ENCODE data around the gene KCNMA1.

Gene KCNMA1

DNA sequence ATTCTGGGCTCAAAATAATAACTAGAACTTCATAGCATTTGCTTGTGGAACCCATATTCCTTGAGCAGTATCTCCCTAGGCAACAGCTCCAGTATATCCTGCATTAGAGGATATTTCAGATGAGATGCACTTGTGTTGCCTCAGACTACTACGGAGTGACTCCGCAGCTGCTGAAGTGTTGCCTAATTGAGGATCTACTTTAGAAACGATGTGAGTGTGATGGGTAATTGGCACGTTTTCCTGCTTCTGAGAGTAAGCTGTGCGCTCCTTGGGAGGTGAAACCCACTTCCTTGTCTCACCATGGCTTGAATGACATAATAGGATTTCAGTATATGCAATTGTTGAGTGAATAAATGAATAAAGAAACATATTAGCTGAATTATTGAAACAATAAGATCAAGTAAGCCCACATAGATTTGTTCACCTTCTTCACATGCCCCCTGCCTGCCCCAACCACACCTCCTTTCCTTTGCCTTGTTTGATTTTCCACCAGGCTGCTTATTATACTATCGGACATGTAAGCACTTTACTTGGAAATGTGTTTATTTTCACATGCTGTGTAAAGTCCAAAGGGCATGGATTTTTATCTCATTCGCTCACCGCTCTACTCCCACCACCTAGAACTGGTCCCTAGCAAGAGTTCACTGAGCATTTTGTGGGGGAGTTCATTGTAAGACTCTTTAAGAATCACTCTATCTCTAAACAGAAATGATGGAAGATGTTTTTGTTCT, 303.8 kb downstream of the KCNMA1 start:
- DNase-seq (ENCODE audit: low read depth in 2 of 2), result no peak

DNA sequence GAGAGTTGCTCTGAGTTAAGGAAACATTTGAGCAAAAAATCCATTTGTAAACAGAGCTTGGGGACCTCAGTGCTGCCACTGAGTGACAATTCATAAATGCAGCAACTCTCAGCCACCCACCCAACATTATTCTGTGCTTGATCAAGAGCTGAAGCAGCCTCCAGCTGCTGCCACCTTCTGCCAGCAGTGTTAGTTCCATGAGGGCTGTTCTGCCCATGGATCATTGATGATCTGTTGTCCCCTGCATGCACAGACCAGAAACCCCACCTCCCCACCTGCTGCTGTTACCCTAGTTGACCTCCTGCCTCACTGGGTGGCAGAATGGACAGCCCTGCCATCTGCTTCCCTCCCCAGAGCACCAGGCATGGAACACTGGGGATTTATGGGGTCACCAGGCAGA, 305.4 kb downstream of the KCNMA1 start:
- DNase-seq (ENCODE audit: low read depth in 2 of 2), result no peak

DNA sequence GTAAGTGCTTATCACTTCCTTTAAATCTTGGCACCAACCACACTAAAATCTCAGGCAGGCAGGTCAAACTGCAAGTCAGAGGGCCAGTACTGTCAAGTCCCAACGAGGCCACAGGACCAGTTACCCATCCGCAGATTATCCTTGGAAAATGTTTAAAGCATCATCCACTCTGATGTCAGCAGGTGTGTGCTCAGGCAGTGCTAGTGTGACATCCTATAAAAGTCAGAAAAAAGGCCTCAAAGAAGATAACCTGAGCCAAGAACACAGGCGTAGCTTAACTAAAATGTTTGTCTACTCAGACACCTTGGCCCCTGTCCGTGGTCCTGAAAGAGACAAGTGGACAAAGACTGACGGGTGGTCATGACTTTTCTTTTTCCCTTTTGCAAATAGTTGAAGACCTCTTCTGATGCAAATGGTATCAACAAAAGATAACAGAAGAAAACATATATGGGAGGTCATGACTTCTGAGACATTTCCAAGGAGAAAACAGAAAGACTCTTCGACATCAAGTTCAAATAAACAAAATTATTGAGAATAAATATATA, 309.3 kb downstream of the KCNMA1 start:
- DNase-seq (ENCODE audit: low read depth in 2 of 2), result no peak

DNA sequence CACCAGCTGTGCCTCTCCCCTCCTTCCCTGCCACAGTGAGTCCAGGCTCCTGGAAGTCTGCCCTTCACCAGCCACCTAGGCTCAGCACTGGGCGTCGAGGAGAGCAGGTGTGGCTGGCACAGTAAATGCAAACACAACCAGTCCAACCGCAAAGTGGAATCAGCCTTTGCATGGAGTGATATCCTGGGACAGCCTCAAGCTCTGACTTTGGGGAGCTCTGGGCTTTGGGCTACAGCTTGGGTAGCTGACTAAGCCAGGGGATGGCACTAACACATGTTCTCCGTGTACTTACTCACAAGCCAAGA, 312.4 kb downstream of the KCNMA1 start:
- no peak for DNase-seq (ENCODE audit: low read depth in 2 of 2)

DNA sequence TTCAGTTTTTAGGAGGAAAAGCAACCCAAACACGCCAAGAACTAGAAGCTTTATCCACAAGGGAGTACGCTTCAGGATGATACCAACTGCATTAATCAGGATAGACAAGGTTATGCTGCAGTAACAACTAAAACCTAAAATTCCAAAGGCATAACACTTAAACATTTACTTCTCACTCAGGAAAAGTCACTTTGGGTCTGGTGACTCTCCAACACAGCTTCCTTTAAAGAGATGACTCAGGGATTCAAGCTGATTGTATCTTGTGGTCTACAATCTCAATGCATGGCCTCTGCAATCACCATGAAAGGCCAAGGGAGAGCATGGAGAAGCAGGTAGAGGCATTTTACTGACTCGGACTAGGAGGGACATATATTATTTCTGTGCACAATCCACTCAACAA, 315.8 kb downstream of the KCNMA1 start:
- no peak for DNase-seq (ENCODE audit: low read depth in 2 of 2)

DNA sequence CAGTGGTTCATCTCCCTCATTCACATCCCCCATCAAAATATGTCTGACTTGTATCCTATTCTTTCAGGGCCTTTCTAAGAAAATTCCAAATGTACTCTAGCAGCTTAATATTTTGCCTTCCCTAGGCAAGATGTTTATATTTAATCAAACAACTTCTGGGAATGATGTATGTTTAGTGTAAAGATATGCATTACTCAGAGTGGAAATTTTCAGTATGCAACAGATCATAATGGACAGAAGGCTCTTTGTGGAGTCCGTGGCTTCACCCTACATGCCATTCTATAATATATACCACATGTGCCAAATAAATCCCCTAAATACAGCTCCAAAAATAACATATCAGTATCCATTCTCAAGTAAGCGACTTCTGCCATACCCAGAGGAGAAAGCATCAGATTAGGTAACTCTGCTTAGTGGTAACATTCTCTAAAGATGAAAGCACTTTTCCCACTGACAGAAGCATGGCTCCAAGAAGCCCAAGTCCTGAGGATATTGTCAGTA, 316.6 kb downstream of the KCNMA1 start:
- DNase-seq (ENCODE audit: low read depth in 2 of 2), result peak; percentile 98

DNA sequence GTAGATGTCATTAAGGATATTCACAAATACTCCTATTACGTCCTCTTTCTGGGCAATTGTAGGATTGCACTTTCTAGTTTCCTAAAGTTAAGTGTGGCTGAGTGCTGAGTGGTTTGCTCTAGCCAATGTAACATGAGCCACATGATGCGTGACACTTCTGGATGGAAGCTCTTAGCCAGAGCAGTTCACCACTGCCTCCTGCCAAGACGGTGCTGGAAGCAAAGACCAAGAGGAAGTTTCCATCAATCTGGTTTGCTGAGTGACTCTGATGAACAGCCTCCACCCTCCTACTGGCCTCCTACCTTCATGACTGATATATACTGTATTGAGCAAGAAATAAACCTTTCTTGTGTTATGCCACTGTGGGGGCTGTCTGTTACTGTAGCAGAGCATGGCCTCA, 318.1 kb downstream of the KCNMA1 start:
- no peak for DNase-seq (ENCODE audit: low read depth in 2 of 2)

DNA sequence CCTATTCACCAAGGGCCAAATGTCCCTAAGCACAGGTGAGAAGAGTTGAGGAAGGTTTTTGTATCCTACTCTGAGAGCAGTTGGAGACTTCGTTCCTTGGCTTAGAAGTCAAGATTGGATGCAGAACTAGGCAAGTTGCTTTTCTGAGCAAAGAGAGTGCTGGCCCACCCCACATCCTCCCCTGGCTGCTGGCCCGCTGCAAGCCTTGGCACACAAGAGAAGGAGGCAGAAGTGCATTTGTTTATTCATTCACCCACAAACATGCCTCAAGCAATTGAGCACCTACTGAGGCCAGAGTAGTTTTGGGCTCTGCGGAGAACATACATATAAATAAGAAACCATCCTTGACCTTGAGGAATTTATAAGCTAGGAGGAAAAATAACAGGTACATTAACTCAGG, 318.9 kb downstream of the KCNMA1 start:
- no peak for DNase-seq (ENCODE audit: low read depth in 2 of 2)

DNA sequence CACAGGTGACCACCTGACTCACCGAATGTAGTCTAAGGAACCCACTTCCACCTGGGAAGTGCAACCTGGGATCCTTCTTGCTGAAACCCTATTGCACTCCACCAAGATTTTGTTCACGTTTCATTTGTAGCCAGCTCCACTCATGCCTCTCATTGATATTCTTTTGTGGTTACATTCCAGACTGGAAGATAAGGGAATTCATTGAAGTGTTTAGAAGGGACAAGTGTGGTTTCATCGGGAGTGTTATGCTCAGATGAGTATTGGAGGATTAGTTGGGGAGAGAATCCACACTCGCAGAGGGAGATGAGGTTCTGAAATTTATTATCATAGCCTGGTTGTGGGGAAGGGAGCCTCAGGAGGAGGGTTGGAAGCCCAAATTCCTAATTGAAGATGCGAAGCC, 320.4 kb downstream of the KCNMA1 start:
- no peak for DNase-seq (ENCODE audit: low read depth in 2 of 2)

DNA sequence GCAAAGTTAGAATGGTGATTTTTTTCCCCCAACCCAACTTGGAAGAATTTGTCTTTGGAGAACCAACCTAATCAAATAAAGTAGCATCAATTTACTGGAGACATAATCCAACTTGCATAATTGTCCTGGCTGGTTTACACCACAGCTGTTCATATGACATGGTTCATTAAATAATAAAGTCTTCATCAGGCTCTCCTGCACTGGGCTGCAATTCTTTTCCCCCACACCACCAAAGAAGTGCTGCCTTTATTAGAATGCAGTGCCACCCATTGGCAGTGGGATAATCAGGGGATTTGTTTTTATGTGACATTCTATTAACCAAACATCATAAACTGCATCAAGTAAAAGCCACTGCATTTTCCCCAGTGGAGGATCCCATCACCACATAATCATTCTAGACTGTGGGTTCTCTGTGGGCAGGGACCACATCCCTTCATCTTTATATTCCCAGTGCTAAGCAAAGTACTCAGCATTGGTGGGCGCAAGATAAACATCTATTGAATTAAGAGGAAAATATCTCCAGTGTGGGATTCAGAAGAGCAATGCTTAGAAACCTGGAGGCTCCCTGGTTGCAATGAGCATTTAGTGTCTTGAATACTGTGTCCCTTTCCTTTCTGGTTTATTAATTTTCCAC, 322.0 kb downstream of the KCNMA1 start:
- DNase-seq (ENCODE audit: low read depth in 2 of 2), result no peak

DNA sequence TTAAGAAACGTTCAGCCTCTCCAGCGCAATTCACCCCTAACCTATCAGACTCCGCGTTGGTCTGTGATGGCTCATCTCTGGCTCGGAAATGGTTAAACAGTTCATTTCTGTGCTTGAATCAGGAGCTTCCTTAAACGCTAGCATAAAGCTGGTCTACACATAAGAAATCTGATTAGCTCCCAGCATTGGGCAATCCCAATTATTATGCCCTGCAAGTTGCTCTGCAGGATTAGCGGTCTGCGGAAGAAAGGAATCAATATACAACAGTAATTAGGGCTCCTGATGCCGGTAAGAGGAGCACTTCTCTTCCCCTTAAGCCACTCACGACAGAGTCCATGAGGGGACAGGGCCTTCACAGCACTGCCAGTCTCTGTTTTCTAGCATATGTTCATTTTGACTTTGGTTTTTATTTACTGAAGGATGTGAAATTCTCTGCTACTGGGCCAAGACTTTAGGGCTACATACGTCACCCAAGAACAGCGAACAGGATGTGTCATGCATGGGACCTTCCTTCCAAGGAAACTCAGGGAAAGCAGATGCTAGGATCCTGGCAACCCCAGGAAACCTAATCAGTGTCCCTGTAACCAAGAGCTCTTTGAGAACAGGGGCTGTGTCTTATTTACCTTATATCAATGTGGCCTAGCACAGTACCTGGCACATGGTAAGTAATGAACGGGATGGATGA, 324.4 kb downstream of the KCNMA1 start:
- DNase-seq (ENCODE audit: low read depth in 2 of 2), result no peak

DNA sequence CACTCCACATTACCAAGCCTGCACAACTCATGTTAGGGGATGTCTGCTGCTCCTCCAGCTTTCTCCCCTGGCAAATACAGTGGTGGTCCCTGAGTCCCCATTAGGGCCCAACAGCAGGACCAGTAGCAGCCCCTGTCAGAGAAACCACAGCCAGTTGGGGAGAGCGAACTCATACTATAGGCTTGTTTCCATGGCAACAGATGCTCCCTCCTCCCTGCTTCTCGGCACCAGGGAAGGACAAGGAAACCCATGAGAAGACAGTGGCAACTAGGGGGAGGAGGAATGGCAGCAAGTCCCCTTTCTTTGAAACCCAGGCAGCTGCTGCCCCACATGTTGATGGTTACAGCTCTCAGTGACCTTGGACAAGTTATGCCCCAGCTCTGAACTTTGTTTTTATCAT, 326.4 kb downstream of the KCNMA1 start:
- no peak for DNase-seq (ENCODE audit: low read depth in 2 of 2)

DNA sequence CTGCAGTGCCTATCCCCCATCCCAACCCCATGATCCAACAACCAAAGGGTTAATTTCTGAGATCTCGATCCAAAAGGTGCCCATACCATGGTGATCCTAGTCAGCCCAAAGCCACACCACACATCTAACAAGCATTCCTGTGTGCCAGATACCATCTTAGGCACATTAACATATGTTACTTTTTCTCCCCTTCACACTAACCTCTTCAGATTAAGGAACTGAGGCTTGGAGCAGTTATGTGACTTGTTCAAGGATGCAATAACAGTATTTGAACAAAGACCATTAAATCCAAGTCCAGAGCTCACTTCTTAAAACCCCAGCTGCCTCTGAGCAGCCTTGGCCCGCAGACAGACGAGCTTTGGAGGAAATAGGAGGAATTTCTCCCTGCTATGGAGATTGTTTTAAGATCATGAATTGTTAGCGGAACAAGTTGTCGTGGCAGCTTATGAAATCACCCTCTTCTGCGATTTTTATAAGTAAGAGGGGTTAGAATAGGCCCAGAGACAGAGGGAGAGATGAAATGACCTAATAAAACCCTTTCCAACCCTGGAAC, 327.2 kb downstream of the KCNMA1 start:
- no peak for DNase-seq (ENCODE audit: low read depth in 2 of 2)

DNA sequence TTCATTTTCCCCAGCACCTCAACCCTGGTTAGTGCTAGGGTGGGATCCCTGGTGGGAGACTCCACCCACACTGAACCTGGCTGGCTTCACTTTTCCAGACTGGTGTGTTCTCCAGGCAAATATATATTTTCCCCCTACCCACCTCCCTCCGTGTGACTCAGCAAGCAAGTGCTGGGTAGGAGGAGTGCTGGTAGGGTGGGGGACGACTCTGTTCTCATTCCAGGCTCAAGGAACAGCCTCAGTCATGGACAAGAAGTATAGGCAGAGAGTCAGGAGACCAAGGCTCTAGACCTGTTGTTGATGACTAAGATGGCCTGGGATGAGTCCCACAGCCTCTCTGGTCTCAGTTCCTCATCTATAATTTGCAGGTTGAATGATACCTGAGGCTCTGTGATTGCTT, 328.1 kb downstream of the KCNMA1 start:
- DNase-seq (ENCODE audit: low read depth in 2 of 2), result no peak

DNA sequence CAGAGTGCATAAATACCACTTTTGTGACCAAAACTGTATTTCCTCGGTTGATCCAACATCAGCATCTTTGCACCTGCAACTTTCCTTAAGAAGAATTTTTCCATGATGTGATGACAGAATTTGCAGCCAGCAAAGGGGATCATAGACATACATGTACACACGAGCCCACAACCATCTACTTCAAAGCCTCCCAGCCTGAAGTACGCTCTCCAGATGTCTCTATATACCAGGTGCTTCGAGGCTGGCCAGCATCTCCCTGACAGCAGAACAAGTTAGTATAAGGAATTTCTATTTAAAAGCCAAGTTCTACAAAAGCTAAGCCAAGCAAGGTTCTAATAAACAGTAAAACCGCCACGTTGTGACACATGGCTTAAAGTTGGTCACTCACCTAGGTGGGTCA, 328.5 kb downstream of the KCNMA1 start:
- no peak for DNase-seq (ENCODE audit: low read depth in 2 of 2)

DNA sequence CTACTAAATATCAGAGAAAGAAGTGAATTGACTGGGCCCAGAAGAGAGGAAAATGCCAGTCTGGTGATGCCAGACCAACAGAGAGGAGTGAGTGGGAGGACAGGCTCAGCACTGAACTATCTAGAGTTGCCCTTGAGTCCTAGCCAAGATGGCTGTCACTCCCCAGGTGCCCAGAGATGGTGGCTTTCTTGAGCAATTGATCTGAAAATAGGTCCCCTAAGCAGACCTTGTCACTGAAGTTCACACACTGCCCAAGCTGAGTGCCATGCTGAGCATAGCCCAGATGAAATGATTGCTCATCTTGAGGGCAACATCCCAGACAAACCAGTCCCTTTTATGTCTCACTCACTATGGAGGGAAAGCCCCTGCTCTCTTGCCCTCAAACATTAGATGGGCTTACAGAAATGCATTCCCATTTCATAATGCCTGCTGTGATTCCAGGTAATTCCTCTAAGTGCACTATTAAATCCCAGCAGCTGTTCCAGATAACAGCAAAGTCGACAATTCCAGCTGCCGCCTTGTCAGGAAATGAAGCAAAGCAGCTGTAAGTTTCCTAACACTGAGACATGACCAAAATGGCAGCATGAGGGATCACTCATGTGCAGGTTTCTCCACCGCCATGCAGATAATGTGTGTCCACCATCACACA, 329.4 kb downstream of the KCNMA1 start:
- no peak for DNase-seq (ENCODE audit: low read depth in 2 of 2)

DNA sequence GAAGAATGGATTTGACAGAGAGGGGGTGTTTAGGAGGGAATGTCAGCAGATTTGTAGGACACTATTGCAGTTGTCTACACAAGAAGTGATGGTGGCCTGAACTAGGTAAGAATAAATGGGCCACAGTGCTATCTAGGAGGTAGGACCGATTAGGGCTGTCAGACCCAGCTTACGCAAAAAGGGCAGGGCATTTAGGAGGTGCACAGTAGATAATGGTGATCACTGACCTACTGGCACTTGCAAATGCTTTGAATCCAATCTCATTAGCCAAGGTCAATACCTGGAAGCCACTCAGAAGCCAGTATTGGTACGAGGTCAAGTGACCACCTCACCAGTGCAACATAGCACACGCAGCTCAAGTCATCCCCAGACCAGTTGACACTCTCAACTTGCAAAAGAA, 330.9 kb downstream of the KCNMA1 start:
- no peak for DNase-seq (ENCODE audit: low read depth in 2 of 2)

DNA sequence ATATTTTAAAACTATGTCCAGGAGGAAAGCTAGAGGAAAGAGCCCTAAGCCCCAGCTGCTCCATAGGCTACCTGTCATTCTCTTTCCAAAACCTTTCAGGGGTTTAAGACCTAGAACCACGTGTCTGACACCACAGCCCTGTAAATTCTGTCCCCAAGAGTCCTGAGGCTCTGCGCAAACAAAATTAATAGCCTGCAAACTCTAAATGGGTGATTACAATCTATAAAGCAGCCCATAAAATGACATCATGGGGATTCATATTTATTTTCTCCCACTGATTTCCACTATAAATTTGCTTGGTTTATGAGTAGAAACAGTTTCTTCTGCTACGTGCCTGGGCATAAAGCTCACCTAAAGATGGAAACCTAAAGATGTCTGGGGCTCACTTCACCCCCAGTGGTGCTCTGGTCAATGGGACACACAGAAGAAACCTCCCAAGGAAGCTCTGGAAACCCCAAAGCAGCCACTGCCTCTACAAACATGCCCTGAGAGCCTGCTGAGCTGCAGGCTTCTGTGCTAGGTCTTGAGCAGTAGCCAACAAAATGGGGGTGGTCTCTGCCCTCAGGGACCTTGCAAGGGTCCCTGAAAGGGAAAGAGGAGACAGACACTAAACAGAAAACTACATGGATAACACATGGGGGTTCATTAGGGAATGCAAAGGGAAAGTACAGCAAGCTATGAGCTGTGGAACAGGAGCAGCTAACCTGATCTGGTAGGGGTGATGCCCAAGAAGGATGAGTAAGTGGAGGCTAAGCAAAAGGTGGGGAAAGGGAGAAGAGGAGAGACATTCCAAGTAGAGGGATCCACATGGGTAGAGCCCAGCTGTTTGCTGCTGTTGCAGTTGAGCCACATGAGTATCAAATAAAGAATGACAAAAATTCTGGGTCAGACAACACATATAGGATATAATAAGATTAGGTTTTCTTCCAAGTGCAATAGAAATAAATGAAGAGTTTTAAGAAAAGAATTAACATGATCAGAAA, 331.7 kb downstream of the KCNMA1 start:
- no peak for DNase-seq (ENCODE audit: low read depth in 2 of 2)

DNA sequence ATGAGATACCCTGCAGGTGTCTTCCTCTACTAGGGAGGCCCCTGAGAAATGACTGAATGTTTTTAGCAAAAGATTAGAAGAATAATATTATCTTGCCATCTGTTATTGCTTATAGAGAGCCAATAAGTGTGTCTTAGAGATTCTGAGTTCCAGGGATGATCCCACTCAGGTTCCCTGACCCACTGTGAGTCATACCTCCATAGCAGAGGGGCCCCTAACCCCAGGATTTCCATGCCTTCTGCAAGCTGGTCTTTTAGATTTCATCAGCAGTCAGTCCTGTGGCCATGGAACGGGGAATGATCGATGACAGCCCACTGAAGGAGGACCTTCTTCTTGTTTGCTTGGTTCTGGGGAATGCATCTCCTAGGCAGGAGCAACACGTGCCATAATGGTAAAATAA, 333.4 kb downstream of the KCNMA1 start:
- no peak for DNase-seq (ENCODE audit: low read depth in 2 of 2)

DNA sequence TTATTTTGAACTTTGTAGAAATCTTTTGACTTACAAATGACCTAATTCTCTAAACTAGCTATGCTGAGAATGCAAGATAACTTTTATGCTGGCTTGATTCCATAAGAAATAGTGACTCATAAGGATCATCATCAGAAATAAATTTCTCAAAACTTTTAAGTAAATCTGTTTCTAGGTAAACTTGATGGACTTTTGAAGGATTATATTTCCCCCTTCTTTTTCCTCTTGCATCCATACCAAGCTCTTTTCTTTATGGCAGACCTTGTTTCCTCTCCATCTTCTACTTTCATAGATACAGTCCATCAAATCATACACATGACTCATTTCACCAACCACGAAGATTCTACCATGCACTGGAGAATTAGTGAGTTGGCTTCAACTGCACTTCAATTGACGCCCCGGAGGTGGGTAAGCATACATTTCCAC, 336.3 kb downstream of the KCNMA1 start:
- peak in 1 of 2 experiments; percentile 64 for DNase-seq (ENCODE audit: low read depth in 2 of 2)

Data from fibroblast of skin of left quadriceps (primary cell).